Activated gamma-delta T cell treated with Interleukin-2 at 50 U/mL for 16 hours (primary cell): ENCODE measurements around the gene BUB1B.

Experiments used
- DNase-seq: peaks from one replicate; pipeline ENCODE4 v3.0.0-alpha.2; 2020

Gene BUB1B

GRCh38 chr15:40257656-40258450 is 97.0 kb downstream of the BUB1B start:
- DNase-seq = no peak

GRCh38 chr15:40258544-40258943 is 97.7 kb downstream of the BUB1B start:
- no peak for DNase-seq

DNA sequence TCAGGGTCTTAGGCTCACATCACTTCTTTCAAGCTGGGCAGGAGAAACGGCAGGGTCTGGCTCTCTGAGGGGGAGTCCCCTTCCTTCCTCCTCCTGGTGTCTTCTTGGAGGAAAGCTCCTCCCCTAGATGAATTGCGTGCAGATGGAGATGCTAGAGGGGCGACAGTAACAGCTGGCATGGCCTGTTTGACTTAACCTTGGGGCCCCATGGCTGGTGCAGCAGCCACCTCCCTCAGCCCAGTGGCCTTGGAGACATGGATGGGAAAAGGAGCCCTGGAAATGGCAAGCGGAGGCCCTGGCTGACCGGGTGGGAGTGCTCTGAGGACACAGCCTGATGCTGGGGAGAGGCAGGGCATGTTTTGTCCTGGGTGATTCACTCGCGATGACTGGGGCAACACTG is 98.2 kb downstream of the BUB1B start:
- no peak for DNase-seq

DNA sequence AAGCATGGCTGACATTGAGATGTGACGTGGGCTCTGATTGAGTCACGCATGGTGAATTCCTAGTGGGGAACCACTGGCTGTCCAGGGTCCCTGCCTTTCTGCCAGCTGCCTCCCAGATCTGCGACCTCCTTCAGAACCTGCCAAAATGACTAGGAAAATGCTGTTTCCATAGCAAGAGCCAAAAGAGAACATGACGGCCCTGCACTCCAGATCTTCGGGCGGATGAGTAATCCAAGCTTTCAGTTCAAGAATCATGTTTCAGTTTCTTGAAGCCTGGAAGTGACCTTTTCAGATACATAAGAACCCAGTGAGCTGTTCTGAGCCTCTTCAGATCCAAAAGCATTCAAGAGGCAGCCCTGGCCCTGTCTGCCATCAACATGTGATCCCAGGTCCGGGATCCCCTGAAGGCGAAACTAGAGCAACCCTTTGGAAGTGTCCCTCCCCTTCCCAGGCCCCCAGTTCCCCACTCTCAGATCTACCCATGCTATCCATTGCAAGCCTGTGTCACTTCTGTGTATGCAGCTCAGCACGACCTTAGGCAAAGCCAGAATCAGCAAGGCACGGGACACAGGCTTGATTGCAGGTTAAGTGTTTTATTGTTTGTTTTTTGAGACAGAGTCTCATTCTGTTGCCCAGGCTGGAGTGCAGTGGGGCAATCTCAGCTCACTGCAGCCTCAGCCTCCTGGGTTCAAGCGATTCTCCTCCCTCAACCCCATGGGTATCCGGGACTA is 102.3 kb downstream of the BUB1B start:
- DNase-seq = no peak

- no peak for DNase-seq
Measured at GRCh38 chr15:40264321-40265153, 103.7 kb downstream of the BUB1B start.

- no peak for DNase-seq
Measured at GRCh38 chr15:40265355-40265754, 104.5 kb downstream of the BUB1B start.

GRCh38 chr15:40265875-40266274 is 105.0 kb downstream of the BUB1B start:
- DNase-seq = no peak

GRCh38 chr15:40266828-40267304 is 106.0 kb downstream of the BUB1B start:
- no peak for DNase-seq

DNA sequence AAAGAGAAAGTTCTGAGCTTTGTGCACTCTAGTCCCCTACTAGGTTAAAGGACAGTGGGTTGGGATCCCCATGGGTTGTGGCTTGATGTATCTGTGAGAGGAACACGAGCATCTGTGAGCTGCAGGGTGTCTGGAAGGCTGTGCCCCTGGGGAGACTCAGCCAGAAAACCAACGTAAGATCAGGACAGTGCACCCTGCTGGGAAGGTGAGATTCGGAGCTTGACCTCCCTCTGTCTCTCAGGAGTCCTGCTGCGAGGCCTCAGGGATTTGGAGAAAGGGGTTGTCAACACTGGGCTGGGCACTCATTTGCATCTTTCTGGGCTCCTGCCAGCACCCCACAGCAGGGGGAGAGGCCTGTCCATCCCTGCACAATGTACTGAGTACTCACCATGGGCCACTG is 106.8 kb downstream of the BUB1B start:
- no peak for DNase-seq

DNA sequence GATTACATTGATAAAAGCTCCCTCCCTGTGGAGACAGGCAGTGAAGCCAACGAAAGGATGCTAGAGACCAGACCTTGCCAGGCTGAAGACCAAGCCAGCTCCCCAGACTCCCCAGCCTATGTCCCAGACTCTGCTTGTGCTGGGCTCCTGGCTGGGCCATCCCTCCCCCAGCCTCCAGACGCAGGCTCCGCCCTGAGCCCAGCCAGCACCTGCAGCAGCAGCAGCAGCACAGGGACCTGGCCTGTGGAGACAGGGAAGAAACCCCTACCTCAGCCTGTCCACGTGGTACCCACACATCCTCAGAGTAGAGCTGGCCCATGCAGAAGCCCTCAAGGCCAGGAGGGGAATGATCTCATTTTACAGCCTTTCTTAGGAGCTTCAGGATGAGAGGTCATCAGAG is 108.7 kb downstream of the BUB1B start:
- no peak for DNase-seq

DNA sequence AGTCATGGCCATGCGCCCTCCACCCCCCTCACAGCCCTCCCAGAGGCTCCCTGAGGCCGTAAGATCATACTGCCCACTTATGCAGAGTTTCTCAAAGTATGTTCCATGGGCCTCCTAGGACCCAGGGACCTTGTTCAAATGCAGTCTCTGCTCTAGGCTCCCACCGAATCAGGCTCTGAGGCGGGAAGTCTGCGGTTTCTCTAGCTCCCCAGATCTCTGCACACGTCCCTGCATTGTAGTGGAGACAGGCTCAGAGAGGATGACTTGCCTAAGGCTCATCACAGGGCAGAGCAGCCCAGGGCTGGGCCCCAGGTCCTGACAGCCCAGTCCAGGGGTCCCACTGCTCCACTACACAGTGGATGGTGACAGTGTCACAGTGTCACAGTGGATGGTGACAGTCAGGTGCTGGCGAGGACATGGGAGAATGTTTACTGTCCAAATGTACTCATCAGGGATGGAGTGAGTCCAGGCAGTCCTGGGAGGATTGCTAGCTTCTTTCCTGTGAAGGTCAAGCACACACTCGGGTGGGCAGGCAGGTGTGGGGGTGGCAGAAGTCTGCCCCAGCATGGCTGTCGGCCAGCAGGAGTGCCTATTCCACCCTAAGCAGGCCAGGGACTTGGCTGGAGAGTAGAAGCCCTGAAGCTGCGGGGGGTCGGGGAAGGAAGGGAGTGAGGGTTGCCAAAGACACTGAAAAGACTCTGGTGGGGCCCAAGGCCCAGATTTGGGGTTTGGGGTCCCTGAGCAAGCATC is 109.6 kb downstream of the BUB1B start:
- DNase-seq = no peak
